ENCODE results near the gene CENATAC.
"Not testable (repeated sequence)": the region's sequence is repeated elsewhere in the genome, so short reads cannot be mapped to it uniquely, and the experiment has no call there.

The CENATAC gene

DNA sequence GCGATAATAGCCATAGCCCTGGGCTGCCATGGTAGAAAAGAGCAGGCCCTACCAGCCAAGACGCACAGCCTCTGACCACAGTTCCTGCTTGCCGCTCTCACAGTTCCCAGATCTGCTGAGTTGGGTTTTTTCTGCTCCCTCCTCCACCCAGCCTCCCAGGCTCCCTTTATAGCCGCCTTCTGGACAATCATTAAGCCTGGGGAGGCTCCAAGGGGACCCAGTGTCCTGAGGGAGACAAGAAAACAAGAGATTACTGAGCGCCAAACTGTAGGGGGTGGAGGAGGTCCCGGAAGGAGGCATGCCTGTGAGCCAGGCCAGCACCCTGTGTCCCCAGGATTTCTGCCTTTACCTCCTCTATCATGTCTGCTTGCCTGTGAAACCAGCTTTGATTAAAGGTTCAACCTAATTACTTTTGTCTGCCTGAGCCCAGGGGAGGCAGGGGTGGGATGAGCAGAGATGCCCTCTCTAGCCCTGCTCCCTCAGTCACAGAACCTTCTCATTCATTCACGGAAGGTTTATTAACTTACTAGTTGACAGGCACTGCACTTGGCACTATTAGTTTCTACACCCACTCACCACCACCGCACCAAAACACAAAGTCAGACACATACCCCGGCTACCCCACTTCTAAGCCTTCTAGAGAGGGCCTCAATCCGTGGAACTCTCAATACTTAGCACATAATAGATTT lies 31.5 kb downstream of the CENATAC start:
- DNase-seq (ENCODE audit: low spot score), result no peak

DNA sequence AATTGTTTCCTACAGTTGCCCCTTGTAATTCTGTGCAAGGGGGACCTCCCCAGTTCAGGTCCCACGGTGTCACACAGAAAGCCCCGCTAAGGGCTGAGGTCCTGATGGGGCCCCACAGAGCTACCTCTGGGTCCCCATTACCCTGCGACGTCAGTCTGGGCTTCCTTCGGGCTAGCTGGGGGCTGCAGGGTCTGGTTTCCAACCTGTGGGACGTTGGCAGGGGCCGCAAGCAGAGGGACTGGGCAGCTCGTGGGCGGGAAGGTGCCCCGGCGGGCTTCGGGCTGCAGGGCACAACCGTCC lies 32.0 kb downstream of the CENATAC start:
- peak overlapping the region; percentile 53 for H3K27ac ChIP-seq (ENCODE audit: poor library complexity, severe bottlenecking)
- H3K36me3 ChIP-seq (ENCODE audit: low read depth), result peaks cover 24% of the 10 kb centered on the region
- ATAC-seq (ENCODE audit: low read depth), result no peak
- TF ChIP-seq CTCF (IDR thresholded peaks at IDR 0.05; ENCODE audit: poor library complexity, severe bottlenecking), result no peak
- H3K4me1 ChIP-seq (ENCODE audit: insufficient read depth, poor library complexity, severe bottlenecking), result peaks cover 8% of the 10 kb centered on the region
- no peaks in the 10 kb centered on the region for H3K27me3 ChIP-seq (ENCODE audit: insufficient read depth, poor library complexity, severe bottlenecking)
- no peaks in the 10 kb centered on the region for H3K9me3 ChIP-seq (ENCODE audit: severe bottlenecking)
- peak overlapping the region; percentile 82 for H3K4me3 ChIP-seq (ENCODE audit: severe bottlenecking)
- no peak for DNase-seq (ENCODE audit: low spot score)

More for the DNA sequence above, 31.5 kb downstream of the CENATAC start:
- no peak for TF ChIP-seq CTCF (IDR thresholded peaks at IDR 0.05; ENCODE audit: poor library complexity, severe bottlenecking)
- Histone ChIP-seq H3K9me3 (ENCODE audit: severe bottlenecking) (no peaks in the 10 kb centered on the region), H3K4me1 (ENCODE audit: insufficient read depth, poor library complexity, severe bottlenecking) (peaks cover 8% of the 10 kb centered on the region), H3K36me3 (ENCODE audit: low read depth) (peaks cover 27% of the 10 kb centered on the region), H3K27ac (ENCODE audit: poor library complexity, severe bottlenecking) (peak overlapping the region; percentile 53), H3K27me3 (ENCODE audit: insufficient read depth, poor library complexity, severe bottlenecking) (no peaks in the 10 kb centered on the region), H3K4me3 (ENCODE audit: severe bottlenecking) (peak overlapping the region; percentile 82)
- ATAC-seq (ENCODE audit: low read depth), result peak; percentile 1; the same call in 1 of the 3 replicates

DNA sequence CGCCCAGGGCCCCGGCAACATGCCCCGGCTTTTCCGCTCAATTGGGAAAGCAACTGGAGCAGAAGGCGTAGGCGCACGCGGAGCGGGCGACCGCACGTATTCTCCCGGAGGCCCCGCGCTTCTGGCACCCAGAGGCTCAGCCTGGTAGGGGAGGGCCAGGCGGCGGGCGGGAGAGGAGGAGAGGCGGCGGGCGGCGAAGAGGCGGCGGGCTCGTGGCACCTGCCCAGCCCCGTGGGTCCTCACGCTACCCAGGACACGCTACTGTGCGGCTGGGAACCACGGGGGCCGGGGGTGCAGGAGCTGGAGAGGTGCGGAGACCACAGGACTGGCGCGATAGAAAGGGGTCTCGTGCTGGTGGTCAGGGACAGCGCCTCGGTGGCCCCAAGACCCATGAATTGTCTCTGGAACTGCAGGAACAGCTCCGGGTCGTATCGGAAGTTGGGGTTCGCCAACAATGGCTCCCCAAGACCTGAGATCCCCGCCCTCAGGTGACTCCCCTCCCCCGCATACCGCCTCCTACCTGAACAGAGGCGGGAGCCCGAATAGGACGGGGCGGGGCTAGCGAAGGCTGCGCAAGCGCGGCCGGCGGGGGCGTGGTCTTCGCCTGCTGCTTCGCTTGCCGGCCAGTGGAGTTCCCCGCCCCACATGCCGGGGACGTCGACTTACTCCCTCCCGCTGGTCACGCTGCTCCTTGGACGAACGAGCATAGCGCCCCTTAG lies 32.5 kb downstream of the CENATAC start, which contains the start of gene SLC37A4:
SLC37A4 (minus strand) TSS at position 549 of the 719 bp plus-strand sequence.
- Histone ChIP-seq H3K4me1 (ENCODE audit: insufficient read depth, poor library complexity, severe bottlenecking) (peaks cover 8% of the 10 kb centered on the region), H3K9me3 (ENCODE audit: severe bottlenecking) (no peaks in the 10 kb centered on the region), H3K4me3 (ENCODE audit: severe bottlenecking) (peak within 1 kb of the TSS; percentile 82), H3K36me3 (ENCODE audit: low read depth) (peaks cover 19% of the 10 kb centered on the region), H3K27me3 (ENCODE audit: insufficient read depth, poor library complexity, severe bottlenecking) (no peaks in the 10 kb centered on the region), H3K27ac (ENCODE audit: poor library complexity, severe bottlenecking) (peak within 1 kb of the TSS; percentile 53)
- ATAC-seq (ENCODE audit: low read depth) (peak; percentile 81), DNase-seq (ENCODE audit: low spot score) (peak; percentile 98)
- TF ChIP-seq CTCF (IDR thresholded peaks at IDR 0.05; ENCODE audit: poor library complexity, severe bottlenecking), result peak; percentile 96

GRCh38 chr11:119031912-119032280 lies 34.0 kb downstream of the CENATAC start:
- DNase-seq (ENCODE audit: low spot score), result no peak
- H3K27ac ChIP-seq (ENCODE audit: poor library complexity, severe bottlenecking), result no peak overlapping the region
- H3K4me1 ChIP-seq (ENCODE audit: insufficient read depth, poor library complexity, severe bottlenecking), result peaks cover 8% of the 10 kb centered on the region
- peaks cover 18% of the 10 kb centered on the region for H3K36me3 ChIP-seq (ENCODE audit: low read depth)
- H3K9me3 ChIP-seq (ENCODE audit: severe bottlenecking), result no peaks in the 10 kb centered on the region
- H3K27me3 ChIP-seq (ENCODE audit: insufficient read depth, poor library complexity, severe bottlenecking), result no peaks in the 10 kb centered on the region
- H3K4me3 ChIP-seq (ENCODE audit: severe bottlenecking), result no peak overlapping the region
- no peak for TF ChIP-seq CTCF (IDR thresholded peaks at IDR 0.05; ENCODE audit: poor library complexity, severe bottlenecking)
- ATAC-seq (ENCODE audit: low read depth), result no peak

DNA sequence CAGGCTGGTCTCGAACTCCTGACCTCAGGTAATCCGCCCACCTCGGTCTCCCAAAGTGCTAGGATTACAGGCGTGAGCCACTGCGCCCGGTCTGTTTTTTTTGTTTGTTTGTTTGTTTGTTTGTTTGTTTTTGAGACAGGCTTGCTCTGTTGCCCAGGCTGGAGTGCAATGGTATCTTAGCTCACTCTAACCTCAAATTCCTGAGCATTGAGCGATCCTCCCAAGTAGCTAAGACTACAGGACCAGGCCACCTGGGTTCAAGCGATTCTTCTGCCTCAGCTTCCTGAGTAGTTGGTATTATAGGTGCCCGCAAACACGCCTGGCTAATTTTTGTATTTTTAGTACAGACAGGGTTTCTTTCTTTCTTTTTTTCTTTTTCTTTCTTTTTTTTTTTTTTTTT lies 35.5 kb downstream of the CENATAC start:
- DNase-seq (ENCODE audit: low spot score); H3K27me3 ChIP-seq (ENCODE audit: insufficient read depth, poor library complexity, severe bottlenecking); H3K4me1 ChIP-seq (ENCODE audit: insufficient read depth, poor library complexity, severe bottlenecking); H3K36me3 ChIP-seq (ENCODE audit: low read depth); H3K27ac ChIP-seq (ENCODE audit: poor library complexity, severe bottlenecking); ATAC-seq (ENCODE audit: low read depth); H3K9me3 ChIP-seq (ENCODE audit: severe bottlenecking); H3K4me3 ChIP-seq (ENCODE audit: severe bottlenecking): not testable (repeated sequence)
